ENCODE data around the gene RAB31. TPM values are rescaled to one million over a fixed set of nuclear protein-coding genes. Genes with fewer than 3 reads are reported as not detected.

The RAB31 gene
- total and polyA plus RNA-seq, 5 donors from 2014 or later: 0.78 to 5.8 (median 1.3) TPM

- Mint-ChIP-seq H3K9me3 (peaks cover 0 to 2% (median 0%) of the 10 kb centered on the region in 7 donors), H3K36me3 (no peaks in the 10 kb centered on the region), H3K27ac (no peak overlapping the region), H3K4me3 (no peak overlapping the region), H3K27me3 (peaks cover 25% of the 10 kb centered on the region), H3K4me1 (no peaks in the 10 kb centered on the region)
- no peak overlapping the region for H3K4me3 ChIP-seq (ENCODE audit: low read depth, low read length)
- no peaks in the 10 kb centered on the region for H3K4me1 ChIP-seq (ENCODE audit: control insufficient read depth, insufficient read depth, low read length, poor library complexity, severe bottlenecking)
- H3K27ac ChIP-seq (ENCODE audit: insufficient read depth, low read length, poor library complexity, severe bottlenecking): no peak overlapping the region
- DNase-seq (no peak), ATAC-seq (ENCODE audit: low read depth in 2 of 2) (no peak)
- H3K27me3 ChIP-seq (ENCODE audit: control insufficient read depth, insufficient read depth, low read length): no peaks in the 10 kb centered on the region
- no peaks in the 10 kb centered on the region for H3K9me3 ChIP-seq (ENCODE audit: control insufficient read depth in 2 of 2, low read length in 2 of 2)
- no peaks in the 10 kb centered on the region for H3K36me3 ChIP-seq (ENCODE audit: control insufficient read depth, insufficient read depth, low read length)
These were observed 18.1 kb downstream of the RAB31 start for GRCh38 chr18:9726175-9726574.

- H3K9me3 Mint-ChIP-seq: peaks cover 0 to 2% (median 0%) of the 10 kb centered on the region in 7 donors
- no peaks in the 10 kb centered on the region for H3K36me3 Mint-ChIP-seq
- Histone ChIP-seq H3K9me3 (ENCODE audit: control insufficient read depth in 2 of 2, low read length in 2 of 2) (no peaks in the 10 kb centered on the region), H3K4me1 (ENCODE audit: control insufficient read depth, insufficient read depth, low read length, poor library complexity, severe bottlenecking) (no peaks in the 10 kb centered on the region), H3K27ac (ENCODE audit: insufficient read depth, low read length, poor library complexity, severe bottlenecking) (no peak overlapping the region), H3K36me3 (ENCODE audit: control insufficient read depth, insufficient read depth, low read length) (no peaks in the 10 kb centered on the region), H3K27me3 (ENCODE audit: control insufficient read depth, insufficient read depth, low read length) (no peaks in the 10 kb centered on the region), H3K4me3 (ENCODE audit: low read depth, low read length) (no peak overlapping the region)
- no peak for ATAC-seq (ENCODE audit: low read depth in 2 of 2)
- no peak for DNase-seq
- H3K27ac Mint-ChIP-seq: no peak overlapping the region
- peaks cover 19% of the 10 kb centered on the region for H3K27me3 Mint-ChIP-seq
- no peaks in the 10 kb centered on the region for H3K4me1 Mint-ChIP-seq
- H3K4me3 Mint-ChIP-seq: no peak overlapping the region
These were observed 18.8 kb downstream of the RAB31 start for GRCh38 chr18:9726936-9727335.

- Histone ChIP-seq H3K27ac (ENCODE audit: insufficient read depth, low read length, poor library complexity, severe bottlenecking) (no peak overlapping the region), H3K4me3 (ENCODE audit: low read depth, low read length) (no peak overlapping the region), H3K4me1 (ENCODE audit: control insufficient read depth, insufficient read depth, low read length, poor library complexity, severe bottlenecking) (no peaks in the 10 kb centered on the region), H3K9me3 (ENCODE audit: control insufficient read depth in 2 of 2, low read length in 2 of 2) (no peaks in the 10 kb centered on the region), H3K27me3 (ENCODE audit: control insufficient read depth, insufficient read depth, low read length) (no peaks in the 10 kb centered on the region), H3K36me3 (ENCODE audit: control insufficient read depth, insufficient read depth, low read length) (no peaks in the 10 kb centered on the region)
- peaks cover 0 to 2% (median 0%) of the 10 kb centered on the region in 7 donors for H3K9me3 Mint-ChIP-seq
- H3K4me1 Mint-ChIP-seq: no peaks in the 10 kb centered on the region
- no peak for DNase-seq
- H3K27ac Mint-ChIP-seq: no peak overlapping the region
- no peak overlapping the region for H3K4me3 Mint-ChIP-seq
- peaks cover 35% of the 10 kb centered on the region for H3K27me3 Mint-ChIP-seq
- no peaks in the 10 kb centered on the region for H3K36me3 Mint-ChIP-seq
- ATAC-seq (ENCODE audit: low read depth in 2 of 2): no peak
These were observed 22.7 kb downstream of the RAB31 start for GRCh38 chr18:9730786-9731185.

GRCh38 chr18:9731380-9731779, 23.3 kb downstream of the RAB31 start:
- no peak for ATAC-seq (ENCODE audit: low read depth in 2 of 2)
- no peak overlapping the region for H3K4me3 Mint-ChIP-seq

GRCh38 chr18:9732031-9732430, 23.9 kb downstream of the RAB31 start:
- no peaks in the 10 kb centered on the region for H3K4me1 Mint-ChIP-seq
- H3K4me3 Mint-ChIP-seq: no peak overlapping the region
- H3K27ac Mint-ChIP-seq: no peak overlapping the region
- no peaks in the 10 kb centered on the region for H3K27me3 ChIP-seq (ENCODE audit: control insufficient read depth, insufficient read depth, low read length)
- no peaks in the 10 kb centered on the region for H3K9me3 Mint-ChIP-seq
- no peaks in the 10 kb centered on the region for H3K9me3 ChIP-seq (ENCODE audit: control insufficient read depth in 2 of 2, low read length in 2 of 2)
- no peak overlapping the region for H3K4me3 ChIP-seq (ENCODE audit: low read depth, low read length)
- no peaks in the 10 kb centered on the region for H3K4me1 ChIP-seq (ENCODE audit: control insufficient read depth, insufficient read depth, low read length, poor library complexity, severe bottlenecking)
- ATAC-seq (ENCODE audit: low read depth in 2 of 2) (no peak), DNase-seq (no peak)
- no peaks in the 10 kb centered on the region for H3K36me3 ChIP-seq (ENCODE audit: control insufficient read depth, insufficient read depth, low read length)
- no peaks in the 10 kb centered on the region for H3K36me3 Mint-ChIP-seq
- H3K27ac ChIP-seq (ENCODE audit: insufficient read depth, low read length, poor library complexity, severe bottlenecking): no peak overlapping the region
- peaks cover 40% of the 10 kb centered on the region for H3K27me3 Mint-ChIP-seq

More at GRCh38 chr18:9731380-9731779, 23.3 kb downstream of the RAB31 start:
- no peak for DNase-seq
- Mint-ChIP-seq H3K27ac (no peak overlapping the region), H3K9me3 (no peaks in the 10 kb centered on the region), H3K27me3 (peaks cover 37% of the 10 kb centered on the region), H3K36me3 (no peaks in the 10 kb centered on the region), H3K4me1 (no peaks in the 10 kb centered on the region)
- no peaks in the 10 kb centered on the region for H3K36me3 ChIP-seq (ENCODE audit: control insufficient read depth, insufficient read depth, low read length)
- no peaks in the 10 kb centered on the region for H3K4me1 ChIP-seq (ENCODE audit: control insufficient read depth, insufficient read depth, low read length, poor library complexity, severe bottlenecking)
- H3K4me3 ChIP-seq (ENCODE audit: low read depth, low read length): no peak overlapping the region
- no peaks in the 10 kb centered on the region for H3K27me3 ChIP-seq (ENCODE audit: control insufficient read depth, insufficient read depth, low read length)
- no peaks in the 10 kb centered on the region for H3K9me3 ChIP-seq (ENCODE audit: control insufficient read depth in 2 of 2, low read length in 2 of 2)
- no peak overlapping the region for H3K27ac ChIP-seq (ENCODE audit: insufficient read depth, low read length, poor library complexity, severe bottlenecking)

- Mint-ChIP-seq H3K4me3 (no peak overlapping the region), H3K9me3 (peaks cover 0 to 2% (median 0%) of the 10 kb centered on the region in 7 donors), H3K27me3 (peaks cover 33% of the 10 kb centered on the region), H3K4me1 (no peaks in the 10 kb centered on the region), H3K27ac (no peak overlapping the region), H3K36me3 (no peaks in the 10 kb centered on the region)
- no peak for DNase-seq
- Histone ChIP-seq H3K36me3 (ENCODE audit: control insufficient read depth, insufficient read depth, low read length) (no peaks in the 10 kb centered on the region), H3K27me3 (ENCODE audit: control insufficient read depth, insufficient read depth, low read length) (no peaks in the 10 kb centered on the region), H3K4me1 (ENCODE audit: control insufficient read depth, insufficient read depth, low read length, poor library complexity, severe bottlenecking) (no peaks in the 10 kb centered on the region), H3K4me3 (ENCODE audit: low read depth, low read length) (no peak overlapping the region), H3K27ac (ENCODE audit: insufficient read depth, low read length, poor library complexity, severe bottlenecking) (no peak overlapping the region), H3K9me3 (ENCODE audit: control insufficient read depth in 2 of 2, low read length in 2 of 2) (no peaks in the 10 kb centered on the region)
- no peak for ATAC-seq (ENCODE audit: low read depth in 2 of 2)
These were observed 26.1 kb downstream of the RAB31 start for GRCh38 chr18:9734189-9734588.

- H3K36me3 ChIP-seq (ENCODE audit: control insufficient read depth, insufficient read depth, low read length): no peaks in the 10 kb centered on the region
- Mint-ChIP-seq H3K27ac (no peak overlapping the region), H3K9me3 (peaks cover 0 to 2% (median 0%) of the 10 kb centered on the region in 7 donors), H3K4me3 (no peak overlapping the region), H3K4me1 (no peaks in the 10 kb centered on the region), H3K27me3 (peaks cover 33% of the 10 kb centered on the region), H3K36me3 (no peaks in the 10 kb centered on the region)
- no peak overlapping the region for H3K27ac ChIP-seq (ENCODE audit: insufficient read depth, low read length, poor library complexity, severe bottlenecking)
- DNase-seq: no peak
- no peak overlapping the region for H3K4me3 ChIP-seq (ENCODE audit: low read depth, low read length)
- no peaks in the 10 kb centered on the region for H3K9me3 ChIP-seq (ENCODE audit: control insufficient read depth in 2 of 2, low read length in 2 of 2)
- H3K4me1 ChIP-seq (ENCODE audit: control insufficient read depth, insufficient read depth, low read length, poor library complexity, severe bottlenecking): no peaks in the 10 kb centered on the region
- H3K27me3 ChIP-seq (ENCODE audit: control insufficient read depth, insufficient read depth, low read length): no peaks in the 10 kb centered on the region
- ATAC-seq (ENCODE audit: low read depth in 2 of 2): no peak
These were observed 27.1 kb downstream of the RAB31 start for GRCh38 chr18:9735238-9735637.

- Histone ChIP-seq H3K4me1 (ENCODE audit: control insufficient read depth, insufficient read depth, low read length, poor library complexity, severe bottlenecking) (no peaks in the 10 kb centered on the region), H3K27me3 (ENCODE audit: control insufficient read depth, insufficient read depth, low read length) (no peaks in the 10 kb centered on the region), H3K4me3 (ENCODE audit: low read depth, low read length) (no peak overlapping the region), H3K36me3 (ENCODE audit: control insufficient read depth, insufficient read depth, low read length) (no peaks in the 10 kb centered on the region), H3K27ac (ENCODE audit: insufficient read depth, low read length, poor library complexity, severe bottlenecking) (no peak overlapping the region), H3K9me3 (ENCODE audit: control insufficient read depth in 2 of 2, low read length in 2 of 2) (no peaks in the 10 kb centered on the region)
- Mint-ChIP-seq H3K4me3 (no peak overlapping the region), H3K4me1 (no peaks in the 10 kb centered on the region), H3K9me3 (peaks cover 0 to 2% (median 0%) of the 10 kb centered on the region in 7 donors), H3K27ac (no peak overlapping the region), H3K36me3 (no peaks in the 10 kb centered on the region), H3K27me3 (peaks cover 29% of the 10 kb centered on the region)
- DNase-seq (no peak), ATAC-seq (ENCODE audit: low read depth in 2 of 2) (no peak)
These were observed 27.8 kb downstream of the RAB31 start for GRCh38 chr18:9735879-9736278.
